Gastrocnemius medialis (tissue), 4 donors: ENCODE data around the gene YPEL5. TPM values are rescaled to one million over a fixed set of nuclear protein-coding genes. Genes with fewer than 3 reads are reported as not detected.

Source experiments
- ATAC-seq, 2 donors: fragments of 150-250 bp; one replicate each; pipeline ENCODE4 v1.9.1; 2016
- DNase-seq, 2 donors: peaks; one replicate each; pipeline ENCODE4 v3.0.0-alpha.2; 2019
- H3K27ac ChIP-seq, 4 donors: fragments of 200-600 bp; sonication (generic); 1 replicate in 1 of 4; 2 replicates in 3 of 4; pipeline ENCODE4 v1.5.1; 2016 to 2018; ENCODE audit warnings: mild to moderate bottlenecking in 2 of 4, moderate library complexity in 1 of 4
- H3K27me3 ChIP-seq, 3 donors: fragments of 200-600 bp; sonication (generic) in 2 of 3; 1 replicate in 1 of 3; 2 replicates in 2 of 3; pipeline versions ENCODE4 v1.5.1 to v1.6.0; 2016 to 2019; ENCODE audit warnings: mild to moderate bottlenecking in 1 of 3, moderate library complexity in 1 of 3
- H3K36me3 ChIP-seq, 2 donors: fragments of 200-600 bp; sonication (generic) in 1 of 2; one replicate each; pipeline ENCODE4 v1.5.1; 2017 to 2018
- H3K4me1 ChIP-seq, 2 donors: fragments of 200-600 bp; sonication (generic) in 1 of 2; one replicate each; pipeline ENCODE4 v1.5.1; 2016 to 2017; ENCODE audit warnings: mild to moderate bottlenecking in 2 of 2
- H3K4me3 ChIP-seq, 4 donors: fragments of 200-600 bp; sonication (generic) in 3 of 4; 1 replicate in 1 of 4; 2 replicates in 3 of 4; pipeline ENCODE4 v1.5.1; 2016 to 2019; ENCODE audit warnings: mild to moderate bottlenecking in 2 of 4
- H3K9me3 ChIP-seq, 3 donors: fragments of 200-600 bp; sonication (generic) in 2 of 3; 1 replicate in 1 of 3; 2 replicates in 2 of 3; pipeline ENCODE4 v1.5.1; 2016 to 2019
- POLR2A ChIP-seq, 2 donors: fragments of 450-650 bp; IDR thresholded peaks; one replicate each; pipeline ENCODE4 v1.6.1; 2017; ENCODE audit warnings: antibody characterized with exemption in 2 of 2, mild to moderate bottlenecking in 2 of 2, moderate library complexity in 2 of 2
- in situ Hi-C, 4 donors: fragments of 200-750 bp; cut with MboI; loops; one replicate each; pipeline versions ENCODE4 v1.15.0 to v1.8.0; 2017; ENCODE audit warnings: low sequenced_read_pairs in 4 of 4
- intact Hi-C: fragments of 100-400 bp; cut with DNase I; formaldehyde crosslinking; loops from one replicate; pipeline ENCODE4 v1.15.1; 2023; ENCODE audit warnings: low total_unique reads
- total RNA-seq, 4 donors: library from RNA; depleted of rRNA; stranded (reverse); fragments of >200 nt; gene quantifications; one replicate each; pipeline versions ENCODE4 v1.1.0 to v1.2.3, GENCODE V29; 2016
- TF ChIP-seq, protein P1 (sequence below), 5 experiments: fragments of 450-650 bp in 3 of 5; fragments of 200-600 bp in 2 of 5; sonication (generic) in 2 of 5; IDR thresholded peaks in 4 of 5; conservative IDR thresholded peaks in 1 of 5; 1 replicate in 4 of 5; 2 replicates in 1 of 5; pipeline ENCODE4 v1.5.1; 2016 to 2019; ENCODE audit warnings: antibody characterized with exemption in 5 of 5, mild to moderate bottlenecking in 3 of 5, moderate library complexity in 3 of 5

YPEL5 gene
- total RNA-seq, 4 donors from 2014 or later = 31.4 to 76.7 (median 53.9) TPM

DNA sequence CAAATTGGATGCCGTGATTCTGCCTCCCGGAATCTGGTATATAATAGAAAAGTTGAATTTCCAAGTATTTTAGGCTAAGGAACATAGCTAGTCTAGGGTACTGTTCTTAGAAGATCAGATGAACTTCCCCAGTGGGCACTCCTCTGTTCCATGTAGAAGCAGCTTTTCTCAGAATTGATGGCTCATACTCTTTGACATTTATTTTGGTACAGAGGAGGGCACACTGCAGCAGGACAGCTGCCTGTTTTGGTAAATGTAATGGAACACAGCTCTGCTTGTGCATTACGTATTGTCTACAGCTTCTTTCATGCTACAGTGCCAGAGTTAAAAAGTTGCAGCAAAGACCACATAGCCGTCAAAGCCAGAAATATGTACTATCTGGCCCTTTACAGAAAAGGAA, 10.8 kb downstream of the YPEL5 start:
- Histone ChIP-seq H3K27me3 (no peaks in the 10 kb centered on the region), H3K36me3 (peaks cover 0 to 48% of the 10 kb centered on the region in 2 donors), H3K4me1 (peaks cover 3 to 11% of the 10 kb centered on the region in 2 donors), H3K27ac (no peak overlapping the region), H3K4me3 (no peak overlapping the region), H3K9me3 (no peaks in the 10 kb centered on the region)
- in situ Hi-C loops = no loop called here
- TF ChIP-seq, protein P1, sequence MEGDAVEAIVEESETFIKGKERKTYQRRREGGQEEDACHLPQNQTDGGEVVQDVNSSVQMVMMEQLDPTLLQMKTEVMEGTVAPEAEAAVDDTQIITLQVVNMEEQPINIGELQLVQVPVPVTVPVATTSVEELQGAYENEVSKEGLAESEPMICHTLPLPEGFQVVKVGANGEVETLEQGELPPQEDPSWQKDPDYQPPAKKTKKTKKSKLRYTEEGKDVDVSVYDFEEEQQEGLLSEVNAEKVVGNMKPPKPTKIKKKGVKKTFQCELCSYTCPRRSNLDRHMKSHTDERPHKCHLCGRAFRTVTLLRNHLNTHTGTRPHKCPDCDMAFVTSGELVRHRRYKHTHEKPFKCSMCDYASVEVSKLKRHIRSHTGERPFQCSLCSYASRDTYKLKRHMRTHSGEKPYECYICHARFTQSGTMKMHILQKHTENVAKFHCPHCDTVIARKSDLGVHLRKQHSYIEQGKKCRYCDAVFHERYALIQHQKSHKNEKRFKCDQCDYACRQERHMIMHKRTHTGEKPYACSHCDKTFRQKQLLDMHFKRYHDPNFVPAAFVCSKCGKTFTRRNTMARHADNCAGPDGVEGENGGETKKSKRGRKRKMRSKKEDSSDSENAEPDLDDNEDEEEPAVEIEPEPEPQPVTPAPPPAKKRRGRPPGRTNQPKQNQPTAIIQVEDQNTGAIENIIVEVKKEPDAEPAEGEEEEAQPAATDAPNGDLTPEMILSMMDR (IDR thresholded peaks at IDR 0.05 in 4 of 5, conservative IDR thresholded peaks at IDR 0.05 in 1 of 5) = no peak
- no peak for TF ChIP-seq POLR2A (IDR thresholded peaks at IDR 0.05)
- no peak for ATAC-seq
- intact Hi-C loops = no loop called here
- DNase-seq = no peak

DNA sequence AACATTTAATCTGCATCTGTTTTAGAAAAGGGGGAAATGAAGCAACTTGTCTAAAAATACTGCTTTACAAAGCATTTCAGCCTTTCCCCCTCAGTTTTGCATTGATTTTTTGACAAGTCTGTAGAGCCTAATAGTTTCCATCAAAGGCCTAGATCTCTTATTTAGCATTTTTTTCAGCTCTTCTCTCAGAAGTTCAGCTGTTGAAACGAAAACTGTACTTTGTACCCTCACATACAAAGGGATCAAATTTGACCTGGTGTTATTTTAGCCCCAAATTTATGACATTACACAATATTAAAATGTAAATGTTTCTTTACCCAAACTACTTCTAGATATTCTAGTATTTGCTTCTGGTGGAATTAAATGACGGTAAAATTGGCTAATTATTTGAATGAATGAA, 13.0 kb downstream of the YPEL5 start:
- no peak overlapping the region for H3K27ac ChIP-seq
- DNase-seq = no peak
- H3K27me3 ChIP-seq = no peaks in the 10 kb centered on the region
- no peak for TF ChIP-seq POLR2A (IDR thresholded peaks at IDR 0.05)
- TF ChIP-seq, protein P1 (IDR thresholded peaks at IDR 0.05 in 4 of 5, conservative IDR thresholded peaks at IDR 0.05 in 1 of 5) = no peak
- H3K36me3 ChIP-seq = peaks cover 0 to 48% of the 10 kb centered on the region in 2 donors
- peaks cover 3 to 14% of the 10 kb centered on the region in 2 donors for H3K4me1 ChIP-seq
- in situ Hi-C loops (loop anchor here in 1 of 4 donors (10.0 kb wide), 1 partner anchor 545 kb away; no protein-coding TSS in a partner anchor), intact Hi-C loops (loop anchor here (5.0 kb wide), 2 partner anchors 48 to 533 kb away; no protein-coding TSS in a partner anchor)
- ATAC-seq = no peak
- no peak overlapping the region for H3K4me3 ChIP-seq
- H3K9me3 ChIP-seq = no peaks in the 10 kb centered on the region

DNA sequence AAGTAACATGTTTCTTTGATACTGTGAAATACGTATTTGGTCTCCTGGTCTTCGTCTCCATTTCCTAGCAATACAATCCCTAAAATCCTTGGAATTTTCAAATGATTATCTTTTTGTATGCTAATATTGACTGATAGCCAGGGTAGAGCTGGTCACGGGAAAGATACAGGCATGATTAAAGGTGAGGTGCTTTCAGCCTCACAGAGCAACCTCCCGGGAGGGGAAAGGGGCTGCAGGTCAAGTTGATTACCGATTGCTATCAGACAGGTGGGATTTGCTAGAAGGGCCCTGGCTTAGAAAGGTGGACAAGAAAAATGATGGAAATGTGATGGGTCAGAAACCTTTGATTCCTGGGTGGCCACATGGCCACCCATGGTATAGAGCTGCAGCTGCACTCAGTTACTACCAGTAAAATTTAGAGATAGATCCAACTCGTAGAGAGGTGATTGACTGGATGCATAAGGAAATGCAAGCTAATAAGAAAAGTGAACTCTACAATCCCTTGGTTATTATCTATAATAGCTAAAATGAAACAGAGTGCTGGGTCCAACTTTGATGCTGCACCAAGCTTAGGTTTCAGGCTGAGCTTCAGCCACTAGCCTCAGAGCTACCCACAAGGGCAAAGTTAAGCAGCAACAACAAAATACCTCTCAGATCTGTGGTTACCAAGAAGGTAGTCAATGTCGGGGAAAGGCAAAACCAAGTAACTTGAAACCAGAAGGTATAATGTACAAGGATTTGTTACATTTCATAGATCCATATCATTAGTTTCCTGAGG, 15.3 kb downstream of the YPEL5 start:
- Histone ChIP-seq H3K27ac (no peak overlapping the region), H3K4me3 (no peak overlapping the region), H3K27me3 (no peaks in the 10 kb centered on the region), H3K4me1 (peaks cover 3 to 9% of the 10 kb centered on the region in 2 donors), H3K9me3 (no peaks in the 10 kb centered on the region), H3K36me3 (peaks cover 0 to 37% of the 10 kb centered on the region in 2 donors)
- intact Hi-C loops = loop anchor here (5.0 kb wide), 2 partner anchors 45 to 530 kb away; no protein-coding TSS in a partner anchor
- TF ChIP-seq, protein P1 (IDR thresholded peaks at IDR 0.05 in 4 of 5, conservative IDR thresholded peaks at IDR 0.05 in 1 of 5) = no peak
- no peak for TF ChIP-seq POLR2A (IDR thresholded peaks at IDR 0.05)
- in situ Hi-C loops = loop anchor here in 1 of 4 donors (10.0 kb wide), 1 partner anchor 543 kb away; no protein-coding TSS in a partner anchor
- DNase-seq = no peak
- no peak for ATAC-seq

DNA sequence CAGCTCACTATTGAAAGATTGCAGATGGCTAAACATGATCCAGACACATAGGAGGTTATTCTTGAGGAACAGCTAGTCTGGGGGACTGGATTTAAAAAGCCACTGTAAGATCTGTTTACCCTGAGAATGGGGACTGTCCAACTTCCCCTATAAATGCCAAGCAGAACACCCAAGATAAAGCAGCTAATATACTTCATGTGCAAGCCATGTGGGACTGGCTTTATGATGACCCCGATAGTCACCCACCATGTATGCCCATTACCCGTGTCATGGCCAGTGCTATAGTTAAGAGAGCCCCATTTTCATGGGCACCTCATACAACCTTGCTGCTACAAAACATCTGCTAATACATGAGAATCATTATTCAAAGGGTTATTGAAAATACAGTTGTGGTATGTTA, 16.0 kb downstream of the YPEL5 start:
- DNase-seq (no peak), ATAC-seq (no peak)
- Histone ChIP-seq H3K27ac (no peak overlapping the region), H3K4me3 (no peak overlapping the region), H3K27me3 (no peaks in the 10 kb centered on the region), H3K9me3 (no peaks in the 10 kb centered on the region), H3K36me3 (peaks cover 0 to 30% of the 10 kb centered on the region in 2 donors), H3K4me1 (peaks cover 3 to 9% of the 10 kb centered on the region in 2 donors)
- intact Hi-C loops (loop anchor here (5.0 kb wide), 2 partner anchors 44 to 529 kb away; no protein-coding TSS in a partner anchor), in situ Hi-C loops (loop anchor here in 1 of 4 donors (10.0 kb wide), 1 partner anchor 542 kb away; no protein-coding TSS in a partner anchor)
- TF ChIP-seq, protein P1 (IDR thresholded peaks at IDR 0.05 in 4 of 5, conservative IDR thresholded peaks at IDR 0.05 in 1 of 5) = no peak
- no peak for TF ChIP-seq POLR2A (IDR thresholded peaks at IDR 0.05)
